Kidney epithelial cell (primary cell): ENCODE data around the gene PPP4R4. TPM values are rescaled to one million over a fixed set of nuclear protein-coding genes. Genes with fewer than 3 reads are reported as not detected.
A peak's percentile ranks its signal among the peaks of the same experiment; 100 is the strongest.

Experiments used
- DNase-seq: peaks from one replicate; pipeline ENCODE4 v3.0.0-alpha.2; 2010; ENCODE audit warnings: low read depth
- H3K27me3 ChIP-seq: 2 replicates; pipeline ENCODE4 v1.6.0; 2011; ENCODE audit warnings: low read length; ENCODE audit not compliant: control insufficient read depth, insufficient read depth
- H3K36me3 ChIP-seq: 2 replicates; pipeline ENCODE4 v1.5.1; 2011; ENCODE audit warnings: low read length; ENCODE audit not compliant: control insufficient read depth, insufficient read depth
- H3K4me3 ChIP-seq: 2 replicates; pipeline ENCODE4 v1.5.1; 2011; ENCODE audit warnings: low read depth, mild to moderate bottlenecking, control low read depth, low read length
- total RNA-seq: library from RNA; depleted of rRNA; stranded (reverse); fragments of >200 nt; gene quantifications from 2 replicates; pipeline ENCODE4 v1.2.3, GENCODE V29; 2015
- TF ChIP-seq, protein P1 (sequence below): IDR thresholded peaks from 2 replicates; pipeline ENCODE4 v1.5.1; 2011; ENCODE audit warnings: mild to moderate bottlenecking, moderate library complexity, low read length, control low read depth, inconsistent platforms; ENCODE audit not compliant: insufficient read depth, poor library complexity, severe bottlenecking

The PPP4R4 gene
- total RNA-seq, 1 donor from 2014 or later = 2.4 TPM

DNA sequence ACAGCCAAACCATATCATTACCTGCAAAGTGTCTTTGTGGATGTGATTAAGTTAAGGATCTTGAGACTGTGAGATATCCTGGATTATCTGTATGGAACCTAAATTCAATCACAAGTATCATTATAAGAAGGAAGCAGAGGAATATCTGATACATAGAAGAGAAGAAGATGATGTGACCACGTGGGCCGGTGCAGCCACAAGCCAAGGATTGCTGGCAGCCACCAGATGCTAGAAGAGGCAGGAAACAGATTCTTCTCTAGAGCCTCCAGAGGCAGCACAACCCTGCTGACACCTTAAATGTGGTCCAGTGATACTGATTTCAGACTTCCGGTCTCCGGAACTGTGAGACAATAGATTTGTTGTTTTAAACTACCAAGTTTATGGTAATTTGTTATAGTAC lies 38.6 kb upstream of the PPP4R4 start:
- Histone ChIP-seq H3K36me3 (no peaks in the 10 kb centered on the region), H3K4me3 (no peak overlapping the region), H3K27me3 (peaks cover 4% of the 10 kb centered on the region)
- TF ChIP-seq, protein P1, sequence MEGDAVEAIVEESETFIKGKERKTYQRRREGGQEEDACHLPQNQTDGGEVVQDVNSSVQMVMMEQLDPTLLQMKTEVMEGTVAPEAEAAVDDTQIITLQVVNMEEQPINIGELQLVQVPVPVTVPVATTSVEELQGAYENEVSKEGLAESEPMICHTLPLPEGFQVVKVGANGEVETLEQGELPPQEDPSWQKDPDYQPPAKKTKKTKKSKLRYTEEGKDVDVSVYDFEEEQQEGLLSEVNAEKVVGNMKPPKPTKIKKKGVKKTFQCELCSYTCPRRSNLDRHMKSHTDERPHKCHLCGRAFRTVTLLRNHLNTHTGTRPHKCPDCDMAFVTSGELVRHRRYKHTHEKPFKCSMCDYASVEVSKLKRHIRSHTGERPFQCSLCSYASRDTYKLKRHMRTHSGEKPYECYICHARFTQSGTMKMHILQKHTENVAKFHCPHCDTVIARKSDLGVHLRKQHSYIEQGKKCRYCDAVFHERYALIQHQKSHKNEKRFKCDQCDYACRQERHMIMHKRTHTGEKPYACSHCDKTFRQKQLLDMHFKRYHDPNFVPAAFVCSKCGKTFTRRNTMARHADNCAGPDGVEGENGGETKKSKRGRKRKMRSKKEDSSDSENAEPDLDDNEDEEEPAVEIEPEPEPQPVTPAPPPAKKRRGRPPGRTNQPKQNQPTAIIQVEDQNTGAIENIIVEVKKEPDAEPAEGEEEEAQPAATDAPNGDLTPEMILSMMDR = no peak
- no peak for DNase-seq

DNA sequence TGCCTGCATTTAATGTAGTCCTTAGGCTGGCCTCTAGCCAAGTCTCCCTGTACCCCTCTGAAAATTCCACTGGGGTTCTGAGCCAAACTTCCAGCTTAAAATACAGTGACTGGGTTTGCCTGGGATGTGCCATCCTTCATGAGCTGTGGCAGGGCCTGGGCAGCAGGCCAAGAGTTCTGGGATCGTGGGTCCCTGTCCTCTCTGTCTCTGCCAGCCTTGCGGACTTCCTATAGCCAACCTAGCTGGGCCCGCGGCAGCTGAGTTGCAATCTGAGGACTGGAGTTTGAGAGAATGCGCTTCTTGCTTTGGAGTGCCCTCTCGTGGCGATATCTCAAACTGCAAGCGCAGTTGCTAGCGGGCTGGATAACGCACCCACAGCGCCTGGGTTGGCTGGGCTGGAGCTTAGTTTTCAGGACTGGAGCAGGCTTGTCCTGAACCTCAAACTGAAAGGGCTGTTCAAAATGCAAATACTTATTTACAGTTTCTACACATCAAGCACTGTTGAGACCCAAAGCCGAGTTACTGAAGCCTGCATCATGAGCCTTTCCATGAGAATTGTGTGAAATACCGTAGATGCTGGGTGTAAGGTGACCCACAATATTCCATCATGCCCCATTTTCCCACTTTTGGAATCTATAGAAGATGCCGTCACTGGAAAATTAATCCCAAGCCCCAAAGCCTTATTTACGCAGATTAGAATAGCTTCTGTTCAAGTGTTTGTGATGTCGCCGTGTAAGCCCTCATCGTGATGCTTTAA lies 37.4 kb upstream of the PPP4R4 start:
- Histone ChIP-seq H3K4me3 (no peak overlapping the region), H3K27me3 (peaks cover 4% of the 10 kb centered on the region), H3K36me3 (no peaks in the 10 kb centered on the region)
- TF ChIP-seq, protein P1 = peak; percentile 98
- no peak for DNase-seq

DNA sequence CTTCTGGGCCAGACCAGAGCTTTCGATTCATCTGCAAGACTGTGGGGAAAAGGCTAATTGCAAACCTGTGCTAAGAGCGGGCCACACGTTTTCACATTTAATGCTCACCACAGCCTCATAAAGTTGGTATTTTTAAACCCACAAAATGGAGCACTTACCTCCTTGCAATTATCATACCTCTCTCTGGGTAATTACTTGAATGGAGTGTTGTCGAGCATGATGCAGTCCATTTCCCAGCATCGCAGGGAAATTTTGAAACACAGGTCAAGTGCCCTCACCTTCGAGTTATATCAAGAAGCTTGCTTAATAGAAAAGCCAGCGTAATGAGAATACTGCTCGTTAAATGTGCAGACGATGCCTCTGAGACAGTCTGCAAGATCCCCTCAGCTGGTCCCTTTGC lies 35.9 kb upstream of the PPP4R4 start:
- H3K27me3 ChIP-seq = peaks cover 4% of the 10 kb centered on the region
- H3K4me3 ChIP-seq = no peak overlapping the region
- H3K36me3 ChIP-seq = no peaks in the 10 kb centered on the region
- DNase-seq = no peak
- TF ChIP-seq, protein P1 = no peak

DNA sequence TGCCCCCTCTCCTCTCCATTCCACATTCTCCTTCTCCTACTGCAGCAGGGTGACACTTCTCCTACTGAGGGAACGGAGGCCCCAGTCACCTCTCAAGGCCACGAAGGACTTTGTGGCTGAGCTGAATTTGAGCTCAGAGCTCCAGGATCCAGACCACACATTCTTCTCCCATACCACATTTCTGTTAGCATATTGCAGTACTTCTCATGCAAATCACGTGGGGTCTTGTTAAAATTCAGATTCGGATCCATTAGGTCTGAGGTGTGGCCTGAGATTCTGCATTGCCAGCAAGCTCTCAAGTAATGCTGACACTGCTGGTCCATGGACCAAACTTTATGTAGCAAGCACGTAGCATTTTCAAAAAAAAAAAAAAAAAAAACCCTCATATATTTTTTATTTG lies 35.1 kb upstream of the PPP4R4 start:
- no peak for DNase-seq
- H3K36me3 ChIP-seq = no peaks in the 10 kb centered on the region
- H3K27me3 ChIP-seq = peaks cover 4% of the 10 kb centered on the region
- TF ChIP-seq, protein P1 = no peak
- H3K4me3 ChIP-seq = no peak overlapping the region

DNA sequence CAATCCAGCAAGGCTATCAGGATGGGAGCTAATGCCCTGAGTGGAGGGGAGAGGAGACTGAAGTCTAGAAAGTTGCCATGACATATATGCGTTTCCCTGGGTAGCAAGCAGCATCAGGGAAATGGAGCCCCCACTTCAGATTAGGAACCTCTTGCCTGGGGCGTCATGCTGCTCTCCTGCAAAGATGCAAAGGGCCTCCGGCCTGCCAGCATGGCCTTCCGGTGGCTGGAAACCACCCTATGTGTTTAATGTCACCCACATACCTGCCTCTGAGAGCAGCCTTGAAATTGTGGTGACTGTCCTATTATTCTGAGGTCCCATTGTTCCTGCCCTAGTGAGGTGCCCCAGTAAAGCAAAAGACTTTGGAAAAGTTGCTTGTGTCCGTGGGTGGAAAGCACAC lies 34.7 kb upstream of the PPP4R4 start:
- H3K27me3 ChIP-seq = peaks cover 4% of the 10 kb centered on the region
- H3K36me3 ChIP-seq = no peaks in the 10 kb centered on the region
- no peak for DNase-seq
- no peak overlapping the region for H3K4me3 ChIP-seq
- TF ChIP-seq, protein P1 = no peak

DNA sequence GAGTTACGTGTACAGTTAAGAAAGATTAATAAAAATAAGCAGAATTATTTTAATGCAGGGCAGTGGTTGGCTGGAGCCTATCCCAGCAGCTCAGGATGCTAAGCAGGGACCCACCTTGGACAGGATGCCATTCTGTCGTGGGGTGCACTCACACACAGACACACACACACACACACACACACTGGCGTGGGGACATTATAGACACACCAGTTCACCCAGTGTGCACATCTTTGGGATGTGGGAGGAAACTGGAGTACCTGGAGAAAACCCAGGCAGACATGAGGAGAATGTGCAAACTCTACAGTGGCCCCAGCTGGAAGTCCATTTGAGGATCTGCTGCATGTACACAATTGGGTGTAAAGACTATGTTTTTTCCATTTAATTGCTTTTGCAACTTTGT lies 31.9 kb upstream of the PPP4R4 start:
- TF ChIP-seq, protein P1 = no peak
- H3K36me3 ChIP-seq = no peaks in the 10 kb centered on the region
- DNase-seq = no peak
- peaks cover 4% of the 10 kb centered on the region for H3K27me3 ChIP-seq
- H3K4me3 ChIP-seq = no peak overlapping the region
